Activated CD4-positive, CD25-positive, alpha-beta regulatory T cell treated with anti-CD3 and anti-CD28 coated beads, Interleukin-2, amount 50 U/mL, for 16 hours (primary cell): Measurements from ENCODE around the gene NLGN3.
"Not testable (repeated sequence)": the region's sequence is repeated elsewhere in the genome, so short reads cannot be mapped to it uniquely, and the experiment has no call there.

Experiments
- DNase-seq: peaks from one replicate; pipeline ENCODE4 v3.0.0-alpha.2; 2020; ENCODE audit warnings: low read depth, low spot score

NLGN3 gene

GRCh38 chrX:71169586-71169985 is 24.9 kb downstream of the NLGN3 start:
- no peak for DNase-seq

- no peak for DNase-seq
Measured at GRCh38 chrX:71170660-71171059, 26.0 kb downstream of the NLGN3 start.

GRCh38 chrX:71171110-71171801 is 26.6 kb downstream of the NLGN3 start:
- no peak for DNase-seq

GRCh38 chrX:71173440-71173839 is 28.8 kb downstream of the NLGN3 start:
- no peak for DNase-seq

- DNase-seq: no peak
Measured at GRCh38 chrX:71174795-71175194, 30.2 kb downstream of the NLGN3 start.

GRCh38 chrX:71175531-71175930 is 30.9 kb downstream of the NLGN3 start:
- no peak for DNase-seq

- DNase-seq: no peak
Measured at GRCh38 chrX:71177327-71177726, 32.7 kb downstream of the NLGN3 start.

GRCh38 chrX:71178908-71179307 is 34.3 kb downstream of the NLGN3 start:
- DNase-seq: no peak

- DNase-seq: not testable (repeated sequence)
Measured at GRCh38 chrX:71180579-71181265, 36.1 kb downstream of the NLGN3 start.

GRCh38 chrX:71181558-71181909 is 36.9 kb downstream of the NLGN3 start:
- DNase-seq: no peak

- peak; percentile 63 for DNase-seq
Measured at GRCh38 chrX:71181910-71182799, 37.5 kb downstream of the NLGN3 start.

GRCh38 chrX:71182871-71183270 is 38.2 kb downstream of the NLGN3 start:
- no peak for DNase-seq

GRCh38 chrX:71183341-71183740 is 38.7 kb downstream of the NLGN3 start:
- no peak for DNase-seq

- no peak for DNase-seq
Measured at GRCh38 chrX:71184092-71184491, 39.5 kb downstream of the NLGN3 start.

- no peak for DNase-seq
Measured at GRCh38 chrX:71184803-71185495, 40.3 kb downstream of the NLGN3 start.

- DNase-seq: no peak
Measured at GRCh38 chrX:71191248-71191647, 46.6 kb downstream of the NLGN3 start.

- DNase-seq: no peak
Measured at GRCh38 chrX:71195964-71196649, 51.5 kb downstream of the NLGN3 start.

GRCh38 chrX:71198066-71198465 is 53.4 kb downstream of the NLGN3 start:
- no peak for DNase-seq

GRCh38 chrX:71199252-71200008 is 54.8 kb downstream of the NLGN3 start:
- DNase-seq: no peak

GRCh38 chrX:71210816-71211215 is 66.2 kb downstream of the NLGN3 start:
- DNase-seq: no peak

GRCh38 chrX:71212536-71212935 is 67.9 kb downstream of the NLGN3 start:
- no peak for DNase-seq
